HL-60/S4 (cell line): Measurements from ENCODE around the gene GLTP.

Experiments
- in situ Hi-C: fragments of 300-500 bp; cut with MboI; formaldehyde crosslinking; loops from 2 replicates; pipeline ENCODE4 v1.14.3; 2022; ENCODE audit warnings: low sequenced_read_pairs

GLTP gene

GRCh38 chr12:109822951-109823411 lies 57.4 kb downstream of the GLTP start:
- in situ Hi-C loops, result no loop called here

DNA sequence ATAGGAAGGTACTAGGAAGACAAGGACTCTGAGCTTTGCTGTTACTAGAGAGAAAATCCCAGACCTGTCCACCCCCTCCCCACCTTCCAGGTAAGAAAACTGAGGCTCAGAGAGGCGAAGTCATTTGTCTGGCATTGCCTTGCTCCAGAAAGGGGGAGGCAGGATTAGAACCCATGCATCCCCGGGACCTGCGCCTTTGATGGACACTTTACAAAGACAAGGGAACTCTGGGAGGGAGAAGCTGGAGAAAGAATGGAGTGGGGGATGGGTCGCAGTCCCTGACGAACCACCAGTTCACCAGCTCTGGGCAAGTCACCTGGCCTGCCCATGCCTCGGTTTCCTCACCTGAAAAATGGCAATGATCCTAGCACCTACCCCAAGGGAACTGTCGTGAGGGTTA lies 57.9 kb downstream of the GLTP start:
- in situ Hi-C loops, result no loop called here

- in situ Hi-C loops, result no loop called here
Measured at GRCh38 chr12:109821968-109822367, 58.4 kb downstream of the GLTP start.

GRCh38 chr12:109820816-109821381 lies 59.4 kb downstream of the GLTP start:
- in situ Hi-C loops, result no loop called here

- in situ Hi-C loops, result no loop called here
Measured at GRCh38 chr12:109818905-109819500, 61.3 kb downstream of the GLTP start.

DNA sequence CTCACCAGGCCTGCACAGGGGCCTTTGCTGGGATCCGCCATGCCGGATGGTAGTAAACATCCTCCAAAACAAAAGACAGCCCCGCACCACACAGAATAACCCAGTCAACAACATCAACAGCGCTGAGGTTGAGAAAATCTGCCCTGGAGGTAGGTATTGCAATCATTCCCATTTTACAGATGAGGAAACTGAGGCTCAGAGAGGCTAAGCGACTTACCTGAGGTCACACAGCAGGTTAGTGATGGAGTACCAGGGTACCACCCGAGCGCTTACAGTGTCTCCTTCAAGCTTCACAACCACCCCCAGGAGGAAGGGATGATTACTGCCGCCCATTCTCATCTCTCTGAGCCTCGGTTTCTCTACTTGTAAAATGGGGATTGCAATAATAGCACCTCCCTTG lies 62.1 kb downstream of the GLTP start:
- in situ Hi-C loops, result no loop called here

GRCh38 chr12:109817627-109818231 lies 62.6 kb downstream of the GLTP start:
- in situ Hi-C loops, result no loop called here

GRCh38 chr12:109816870-109817269 lies 63.5 kb downstream of the GLTP start:
- in situ Hi-C loops, result no loop called here

GRCh38 chr12:109815757-109816617 lies 64.4 kb downstream of the GLTP start:
- in situ Hi-C loops, result no loop called here

GRCh38 chr12:109815225-109815624 lies 65.1 kb downstream of the GLTP start:
- in situ Hi-C loops, result no loop called here

DNA sequence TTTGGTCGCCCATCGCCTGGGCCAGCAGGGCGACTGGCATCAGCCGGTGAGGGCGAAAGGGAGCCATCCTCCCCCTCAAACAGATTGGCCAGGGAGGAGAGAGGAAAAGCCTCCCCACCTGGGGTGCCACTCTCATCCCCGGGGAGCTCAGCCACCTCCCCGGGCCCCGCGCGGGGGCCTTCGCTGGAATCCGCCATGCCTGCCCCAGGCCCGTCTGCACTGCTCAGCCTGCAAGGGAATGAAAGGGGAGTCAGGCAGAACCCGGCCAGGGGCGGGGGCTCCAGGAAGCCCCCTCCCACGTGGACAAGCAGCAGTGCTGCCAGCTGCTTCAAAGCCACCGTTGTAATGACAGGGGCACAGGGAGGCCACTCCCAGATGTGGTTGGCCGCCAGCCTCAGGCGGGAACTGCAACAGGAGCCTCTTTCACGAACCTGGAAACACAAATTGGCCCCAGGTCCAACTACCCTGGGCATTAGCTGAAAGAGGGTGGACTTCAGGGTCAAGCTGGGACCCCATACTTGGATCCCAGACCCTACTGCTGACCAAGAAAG lies 65.7 kb downstream of the GLTP start:
- in situ Hi-C loops, result no loop called here

- in situ Hi-C loops, result no loop called here
Measured at GRCh38 chr12:109813810-109814416, 66.4 kb downstream of the GLTP start.

DNA sequence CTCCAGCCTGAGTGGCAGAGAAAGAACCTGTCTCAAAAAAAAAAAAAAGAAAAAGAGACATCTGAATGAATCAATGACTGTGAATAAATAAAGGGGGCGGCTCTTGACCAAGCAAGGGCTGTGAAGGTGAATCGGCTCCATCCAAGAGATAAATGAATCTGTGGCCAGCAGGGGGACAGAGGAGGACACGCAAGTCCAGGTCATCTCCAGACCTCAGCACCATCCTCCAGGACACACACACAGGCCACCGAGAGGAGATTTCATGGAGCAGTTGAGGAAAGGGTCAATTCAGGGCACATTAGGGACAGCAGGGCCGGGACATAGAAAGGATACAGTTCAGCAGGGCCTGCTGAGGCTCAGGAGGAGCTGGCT lies 68.7 kb downstream of the GLTP start:
- in situ Hi-C loops, result no loop called here

GRCh38 chr12:109810954-109811623 lies 69.3 kb downstream of the GLTP start:
- in situ Hi-C loops, result no loop called here

- in situ Hi-C loops, result no loop called here
Measured at GRCh38 chr12:109808876-109809646, 71.3 kb downstream of the GLTP start.

DNA sequence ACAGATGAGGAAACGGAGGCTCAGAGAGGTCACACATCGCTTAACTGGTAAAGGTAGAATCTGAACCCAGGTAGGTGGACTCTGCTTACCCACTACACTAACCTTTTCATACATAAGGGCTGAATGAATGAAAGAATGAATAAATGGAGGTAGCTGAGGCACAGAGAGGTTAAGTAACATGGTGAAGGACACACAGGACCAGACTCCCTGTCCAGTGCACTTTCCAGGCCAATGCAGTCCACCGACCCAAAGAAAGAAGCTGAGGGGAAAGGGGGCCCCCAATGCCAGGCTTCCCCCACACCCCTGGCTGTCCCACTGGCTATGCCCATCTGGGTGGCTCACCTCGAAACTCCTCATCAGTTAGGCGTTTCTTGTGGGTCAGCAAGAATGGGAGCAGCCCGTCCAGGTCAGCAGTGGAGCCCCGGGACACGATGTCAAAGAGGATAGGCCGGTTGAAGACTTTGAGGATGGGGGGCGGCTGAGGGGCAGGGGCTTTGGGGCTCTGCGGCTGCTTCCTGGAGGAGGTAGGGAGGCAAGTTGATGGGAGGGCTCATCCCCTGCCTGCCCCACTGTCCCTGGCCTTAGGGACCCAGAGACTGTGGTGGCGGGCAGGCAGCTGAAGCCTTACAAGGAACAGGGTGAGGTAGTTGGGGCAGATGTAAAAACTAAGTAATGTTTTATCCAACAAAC lies 72.2 kb downstream of the GLTP start:
- in situ Hi-C loops, result no loop called here

GRCh38 chr12:109804820-109805761 lies 75.2 kb downstream of the GLTP start:
- in situ Hi-C loops, result no loop called here

GRCh38 chr12:109803678-109804077 lies 76.7 kb downstream of the GLTP start:
- in situ Hi-C loops, result no loop called here
